CD14-positive monocyte (primary cell): ENCODE data around the gene RNU6-9. TPM values are rescaled to one million over a fixed set of nuclear protein-coding genes. Genes with fewer than 3 reads are reported as not detected.

Source experiments
- DNase-seq, 3 donors: peaks; one replicate each; pipeline ENCODE4 v3.0.0-alpha.2; 2011 to 2022
- H2AFZ ChIP-seq: 2 replicates; pipeline ENCODE4 v1.6.0; 2012; ENCODE audit warnings: mild to moderate bottlenecking, low read depth, low read length, inconsistent platforms; ENCODE audit not compliant: insufficient read depth, poor library complexity, severe bottlenecking
- H3K27ac ChIP-seq, 2 donors: 1 replicate in 1 of 2; 2 replicates in 1 of 2; pipeline ENCODE4 v1.5.1; 2012 to 2013; ENCODE audit warnings: low read length in 2 of 2, control low read depth in 1 of 2, inconsistent platforms in 1 of 2, low read depth in 1 of 2, mild to moderate bottlenecking in 1 of 2
- H3K27me3 ChIP-seq, 2 donors: one replicate each; pipeline versions ENCODE4 v1.6.0 to v1.6.1; 2011 to 2013; ENCODE audit warnings: low read length in 2 of 2; ENCODE audit not compliant: control insufficient read depth in 2 of 2, insufficient read depth in 2 of 2
- H3K36me3 ChIP-seq, 2 donors: replicated peaks in 1 of 2; 1 replicate in 1 of 2; 2 replicates in 1 of 2; pipeline versions ENCODE4 v1.5.1 to v1.6.1; 2012 to 2013; ENCODE audit warnings: low read length in 2 of 2, control low read depth in 1 of 2, inconsistent platforms in 1 of 2, mild to moderate bottlenecking in 1 of 2; ENCODE audit not compliant: insufficient read depth in 2 of 2, control insufficient read depth in 1 of 2
- H3K4me1 ChIP-seq, 2 donors: 1 replicate in 1 of 2; 2 replicates in 1 of 2; pipeline versions ENCODE4 v1.5.1 to v1.6.1; 2012 to 2013; ENCODE audit warnings: low read length in 2 of 2, control low read depth in 1 of 2, inconsistent platforms in 1 of 2, mild to moderate bottlenecking in 1 of 2, moderate library complexity in 1 of 2; ENCODE audit not compliant: insufficient read depth in 2 of 2, control insufficient read depth in 1 of 2
- H3K4me2 ChIP-seq: replicated peaks from 2 replicates; pipeline ENCODE3; 2012; ENCODE audit warnings: low read length, moderate library complexity, mild to moderate bottlenecking; ENCODE audit not compliant: poor library complexity, severe bottlenecking; ENCODE audit errors: extremely low read depth
- H3K4me3 ChIP-seq, 3 experiments: fragments of 200-600 bp in 1 of 3; sonication (generic) in 1 of 3; replicated peaks in 1 of 3; 1 replicate in 2 of 3; 2 replicates in 1 of 3; pipeline ENCODE4 v1.5.1; 2011 to 2013; ENCODE audit warnings: low read length in 3 of 3, mild to moderate bottlenecking in 3 of 3, control low read depth in 2 of 3, low read depth in 2 of 3, inconsistent platforms in 1 of 3, moderate library complexity in 1 of 3
- H3K79me2 ChIP-seq: 2 replicates; pipeline ENCODE4 v1.6.0; 2012; ENCODE audit warnings: mild to moderate bottlenecking, control low read depth, inconsistent platforms, low read length, moderate library complexity; ENCODE audit not compliant: insufficient read depth
- H3K9ac ChIP-seq: 2 replicates; pipeline ENCODE4 v1.6.0; 2017; ENCODE audit warnings: low read length, mild to moderate bottlenecking; ENCODE audit not compliant: insufficient read depth, poor library complexity, severe bottlenecking
- H3K9me3 ChIP-seq, 2 donors: replicated peaks in 1 of 2; 1 replicate in 1 of 2; 2 replicates in 1 of 2; pipeline versions ENCODE4 v1.5.1 to v1.6.1; 2012 to 2013; ENCODE audit warnings: low read length in 2 of 2, control low read depth in 1 of 2; ENCODE audit not compliant: control insufficient read depth in 1 of 2, insufficient read depth in 1 of 2
- H4K20me1 ChIP-seq: 2 replicates; pipeline ENCODE4 v1.6.0; 2012; ENCODE audit warnings: mild to moderate bottlenecking, low read length, control low read depth, moderate library complexity; ENCODE audit not compliant: insufficient read depth
- H3K27ac Mint-ChIP-seq, 7 donors: one replicate each; pipeline ENCODE4 v1.8.0; 2020; ENCODE audit warnings: mild to moderate bottlenecking in 7 of 7, mixed read lengths in 7 of 7, moderate library complexity in 6 of 7, inconsistent platforms in 2 of 7
- H3K27me3 Mint-ChIP-seq, 3 donors: one replicate each; pipeline ENCODE4 v1.8.0; 2021 to 2022; ENCODE audit warnings: low read depth in 3 of 3, mild to moderate bottlenecking in 3 of 3, mixed read lengths in 3 of 3, moderate library complexity in 3 of 3, inconsistent platforms in 1 of 3
- H3K36me3 Mint-ChIP-seq, 2 donors: one replicate each; pipeline ENCODE4 v1.8.0; 2020; ENCODE audit warnings: mixed read lengths in 2 of 2, inconsistent platforms in 1 of 2, mild to moderate bottlenecking in 1 of 2
- H3K4me1 Mint-ChIP-seq: one replicate; pipeline ENCODE4 v1.8.0; 2020; ENCODE audit warnings: mild to moderate bottlenecking, mixed read lengths
- H3K4me3 Mint-ChIP-seq, 2 donors: one replicate each; pipeline ENCODE4 v1.8.0; 2020; ENCODE audit warnings: mild to moderate bottlenecking in 2 of 2, mixed read lengths in 2 of 2, moderate library complexity in 1 of 2
- H3K9me3 Mint-ChIP-seq, 7 donors: one replicate each; pipeline ENCODE4 v1.8.0; 2020 to 2022; ENCODE audit warnings: mixed read lengths in 7 of 7, mild to moderate bottlenecking in 6 of 7, moderate library complexity in 6 of 7, inconsistent platforms in 2 of 7
- CTCF ChIP-seq: fragments of 200-600 bp; IDR thresholded peaks from one replicate; pipeline ENCODE4 v1.8.0; 2022; ENCODE audit warnings: antibody characterized with exemption, mild to moderate bottlenecking
- WGBS: methylation state at CpG from one replicate; pipeline ENCODE4 v1.1.5; 2013; ENCODE audit warnings: missing lambda C conversion rate; ENCODE audit not compliant: insufficient coverage; 5-methylcytosine and 5-hydroxymethylcytosine counted together
- intact Hi-C, 2 donors: fragments of 100-400 bp; cut with micrococcal nuclease; formaldehyde crosslinking; loops; one replicate each; pipeline versions ENCODE4 v1.15.0 to v1.15.1; 2023
- polyA plus RNA-seq, 3 donors: library from polyadenylated mRNA; depleted of rRNA in 1 of 3; unstranded in 2 of 3; stranded (reverse) in 1 of 3; fragments of 300-500 nt in 2 of 3; fragments of >200 nt in 1 of 3; fragmentation: Illumina TruSeq in 2 of 3; gene quantifications; 1 replicate in 2 of 3; 2 replicates in 1 of 3; pipeline ENCODE4 v1.2.3, GENCODE V29; 2012 to 2021

Gene RNU6-9
- polyA plus RNA-seq, 3 donors = not detected

GRCh38 chr19:871446-872265 lies 21.6 kb upstream of the RNU6-9 start:
- peak in 1 of 3 donors; percentile 41 for DNase-seq
- peaks cover 8 to 10% of the 10 kb centered on the region in 2 donors for H3K4me1 ChIP-seq
- H3K27me3 Mint-ChIP-seq = peaks cover 0 to 3% (median 2%) of the 10 kb centered on the region in 3 donors
- H3K36me3 Mint-ChIP-seq = peaks cover 36 to 61% of the 10 kb centered on the region in 2 donors
- H4K20me1 ChIP-seq = peaks cover 39% of the 10 kb centered on the region
- H3K4me1 Mint-ChIP-seq = peaks cover 6% of the 10 kb centered on the region
- H3K79me2 ChIP-seq = no peaks in the 10 kb centered on the region
- H3K4me2 ChIP-seq = no peak overlapping the region
- peak overlapping the region in 1 of 2 donors; percentile 47 for H3K27ac ChIP-seq
- WGBS = 97% methylated on average over 11 of the region's 33 CpGs
- H3K36me3 ChIP-seq = peaks cover 13 to 34% of the 10 kb centered on the region in 2 donors
- no peaks in the 10 kb centered on the region for H3K9me3 Mint-ChIP-seq
- H3K27ac Mint-ChIP-seq = peak overlapping the region in 1 of 7 donors; percentile 74
- peaks cover 0 to 6% of the 10 kb centered on the region in 2 donors for H3K27me3 ChIP-seq
- H3K9me3 ChIP-seq = no peaks in the 10 kb centered on the region
- no peak overlapping the region for H3K4me3 ChIP-seq
- TF ChIP-seq CTCF = no peak
- no peak overlapping the region for H3K4me3 Mint-ChIP-seq
- no peak overlapping the region for H2AFZ ChIP-seq
- H3K9ac ChIP-seq = no peak overlapping the region
- intact Hi-C loops = loop anchor here in 1 of 2 donors (1.0 kb wide), 1 partner anchor 9 kb away; no protein-coding TSS in a partner anchor

GRCh38 chr19:872266-872951 lies 20.9 kb upstream of the RNU6-9 start:
- H3K27ac ChIP-seq = peak overlapping the region in 1 of 2 donors; percentile 47
- no peaks in the 10 kb centered on the region for H3K79me2 ChIP-seq

More at GRCh38 chr19:872266-872951, 20.9 kb upstream of the RNU6-9 start:
- no peaks in the 10 kb centered on the region for H3K9me3 ChIP-seq
- no peak for TF ChIP-seq CTCF
- H3K9me3 Mint-ChIP-seq = no peaks in the 10 kb centered on the region
- H3K4me1 ChIP-seq = peaks cover 8 to 10% of the 10 kb centered on the region in 2 donors
- no peak overlapping the region for H2AFZ ChIP-seq
- H3K4me2 ChIP-seq = peak overlapping the region; percentile 63
- 83% methylated on average over 15 of the region's 27 CpGs for WGBS
- peaks cover 5% of the 10 kb centered on the region for H3K4me1 Mint-ChIP-seq
- H3K27me3 Mint-ChIP-seq = peaks cover 0 to 3% (median 2%) of the 10 kb centered on the region in 3 donors
- H3K9ac ChIP-seq = no peak overlapping the region
- H3K27me3 ChIP-seq = no peaks in the 10 kb centered on the region
- H3K4me3 ChIP-seq = peak overlapping the region in 1 of 3 experiments; percentile 49
- H4K20me1 ChIP-seq = peaks cover 33% of the 10 kb centered on the region
- peaks cover 37 to 65% of the 10 kb centered on the region in 2 donors for H3K36me3 Mint-ChIP-seq
- intact Hi-C loops = loop anchor here in 1 of 2 donors (1.0 kb wide), 1 partner anchor 10 kb away; no protein-coding TSS in a partner anchor
- peaks cover 16 to 34% of the 10 kb centered on the region in 2 donors for H3K36me3 ChIP-seq
- peak overlapping the region in 5 of 7 donors; percentile 51 to 89 (median 59) for H3K27ac Mint-ChIP-seq
- peak; percentile 66 to 73 (median 71) for DNase-seq
- H3K4me3 Mint-ChIP-seq = peak overlapping the region; percentile 9 to 69
